H1 (cell line): Measurements from ENCODE around the gene RANBP9.

Source experiments
- ATF3 ChIP-seq: IDR thresholded peaks from 2 replicates; pipeline ENCODE4 v1.6.1; 2011; ENCODE audit warnings: low read depth, mild to moderate bottlenecking, low read length; ENCODE audit not compliant: insufficient read depth
- CHD2 ChIP-seq: IDR thresholded peaks from 2 replicates; pipeline ENCODE4 v1.6.1; 2012; ENCODE audit warnings: low read length, improper control_type of control experiment
- EZH2 ChIP-seq: fragments of 200-600 bp; sonication (generic); IDR thresholded peaks from 2 replicates; pipeline ENCODE4 v1.7.1; 2012; ENCODE audit warnings: low read depth, mild to moderate bottlenecking, moderate library complexity, low read length, inconsistent platforms; ENCODE audit not compliant: severe bottlenecking
- GABPA ChIP-seq: IDR thresholded peaks from 2 replicates; pipeline ENCODE4 v1.6.1; 2011; ENCODE audit warnings: mild to moderate bottlenecking, low read length, moderate library complexity, borderline replicate concordance; ENCODE audit not compliant: insufficient read depth
- NRF1 ChIP-seq: IDR thresholded peaks from 2 replicates; pipeline ENCODE4 v1.6.1; 2011; ENCODE audit warnings: mild to moderate bottlenecking, low read depth, low read length, improper control_type of control experiment
- POLR2A ChIP-seq, 2 experiments: IDR thresholded peaks; 1 replicate in 1 of 2; 2 replicates in 1 of 2; pipeline ENCODE4 v1.6.1; 2011; ENCODE audit warnings: low read depth in 2 of 2, low read length in 2 of 2, mild to moderate bottlenecking in 2 of 2; ENCODE audit errors: control extremely low read depth in 1 of 2
- POU5F1 ChIP-seq: IDR thresholded peaks from 2 replicates; pipeline ENCODE4 v1.6.1; 2011; ENCODE audit warnings: low read depth, mild to moderate bottlenecking, low read length, moderate library complexity
- SP4 ChIP-seq: IDR thresholded peaks from 2 replicates; pipeline ENCODE4 v1.6.1; 2012; ENCODE audit warnings: low read length, inconsistent platforms
- ZNF274 ChIP-seq: IDR thresholded peaks from 2 replicates; pipeline ENCODE4 v1.7.0; 2012; ENCODE audit warnings: low read length, borderline replicate concordance; ENCODE audit errors: extremely low read depth
- TF ChIP-seq, protein P1 (sequence below), 3 experiments: IDR thresholded peaks; 1 replicate in 2 of 3; 2 replicates in 1 of 3; pipeline versions ENCODE4 v1.5.1 to v1.6.1; 2011; ENCODE audit warnings: low read length in 3 of 3, mild to moderate bottlenecking in 3 of 3, inconsistent platforms in 2 of 3, low read depth in 1 of 3, moderate library complexity in 1 of 3; ENCODE audit not compliant: insufficient read depth in 1 of 3; ENCODE audit errors: control extremely low read depth in 1 of 3

DNA sequence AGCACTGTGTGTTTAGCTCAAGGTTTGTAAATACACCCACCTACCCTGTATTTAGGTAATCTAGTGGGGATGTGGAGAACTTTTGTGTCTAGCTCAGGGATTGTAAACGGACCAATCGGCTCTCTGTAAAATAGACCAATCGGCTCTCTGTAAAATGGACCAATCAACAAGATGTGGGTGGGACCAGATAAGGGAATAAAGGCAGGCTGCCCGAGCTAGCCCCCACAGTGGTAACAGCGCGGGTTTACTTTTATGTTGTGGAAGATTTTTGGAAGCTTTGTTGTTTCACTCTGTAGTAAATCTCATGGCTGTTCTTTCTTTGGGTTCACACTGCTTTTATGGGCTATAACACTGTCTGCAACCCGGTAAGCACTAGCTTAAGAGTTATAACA, 32.1 kb upstream of the RANBP9 start:
- TF ChIP-seq POU5F1, result no peak
- TF ChIP-seq, protein P1, sequence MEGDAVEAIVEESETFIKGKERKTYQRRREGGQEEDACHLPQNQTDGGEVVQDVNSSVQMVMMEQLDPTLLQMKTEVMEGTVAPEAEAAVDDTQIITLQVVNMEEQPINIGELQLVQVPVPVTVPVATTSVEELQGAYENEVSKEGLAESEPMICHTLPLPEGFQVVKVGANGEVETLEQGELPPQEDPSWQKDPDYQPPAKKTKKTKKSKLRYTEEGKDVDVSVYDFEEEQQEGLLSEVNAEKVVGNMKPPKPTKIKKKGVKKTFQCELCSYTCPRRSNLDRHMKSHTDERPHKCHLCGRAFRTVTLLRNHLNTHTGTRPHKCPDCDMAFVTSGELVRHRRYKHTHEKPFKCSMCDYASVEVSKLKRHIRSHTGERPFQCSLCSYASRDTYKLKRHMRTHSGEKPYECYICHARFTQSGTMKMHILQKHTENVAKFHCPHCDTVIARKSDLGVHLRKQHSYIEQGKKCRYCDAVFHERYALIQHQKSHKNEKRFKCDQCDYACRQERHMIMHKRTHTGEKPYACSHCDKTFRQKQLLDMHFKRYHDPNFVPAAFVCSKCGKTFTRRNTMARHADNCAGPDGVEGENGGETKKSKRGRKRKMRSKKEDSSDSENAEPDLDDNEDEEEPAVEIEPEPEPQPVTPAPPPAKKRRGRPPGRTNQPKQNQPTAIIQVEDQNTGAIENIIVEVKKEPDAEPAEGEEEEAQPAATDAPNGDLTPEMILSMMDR (IDR thresholded peaks at IDR 0.05; ENCODE audit: control extremely low read depth in 1 of 3, insufficient read depth in 1 of 3, low read depth in 1 of 3, low read length in 3 of 3), result no peak
- no peak for TF ChIP-seq GABPA
- TF ChIP-seq EZH2, result no peak
- TF ChIP-seq POLR2A (IDR thresholded peaks at IDR 0.05; ENCODE audit: control extremely low read depth in 1 of 2, low read depth in 2 of 2, low read length in 2 of 2), result no peak
- TF ChIP-seq ATF3, result no peak
- TF ChIP-seq CHD2, result no peak
- no peak for TF ChIP-seq NRF1
- no peak for TF ChIP-seq ZNF274
- no peak for TF ChIP-seq SP4
